ENCODE results near the gene VNN1.
"Not testable (repeated sequence)": the region's sequence is repeated elsewhere in the genome, so short reads cannot be mapped to it uniquely, and the experiment has no call there.

VNN1 gene

DNA sequence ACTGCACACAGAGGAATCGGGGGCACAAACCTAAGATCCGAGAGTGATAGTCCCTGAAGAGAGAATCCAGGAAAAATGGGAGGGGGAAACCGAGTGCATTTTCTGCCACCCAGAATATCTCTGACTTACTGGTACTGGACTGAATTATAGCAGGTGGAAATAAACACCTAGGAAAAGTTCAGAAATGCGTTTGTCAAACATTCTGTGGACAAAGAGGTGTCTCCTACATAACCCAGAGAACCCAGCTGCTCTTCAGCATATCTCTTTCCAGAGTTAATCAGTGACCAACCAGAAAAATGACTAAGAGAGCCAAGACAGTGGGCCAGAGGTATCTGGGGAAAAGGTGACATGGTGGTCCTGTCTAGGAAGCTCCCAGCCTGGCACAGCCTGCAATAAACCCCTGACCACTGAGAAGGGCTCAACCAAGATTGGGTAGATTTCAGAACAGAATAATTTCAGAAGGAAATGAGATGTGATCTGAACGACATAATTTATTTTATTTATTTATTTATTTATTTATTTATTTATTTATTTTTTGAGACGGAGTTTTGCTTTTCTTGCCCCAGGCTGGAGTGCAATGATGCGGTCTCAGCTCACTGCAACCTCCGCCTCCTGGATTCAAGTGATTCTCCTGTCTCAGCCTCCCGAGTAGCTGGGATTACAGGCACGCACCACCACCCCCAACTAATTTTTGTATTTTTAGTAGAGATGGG is 6.0 kb upstream of the VNN1 start:
- DNase-seq = no peak

DNA sequence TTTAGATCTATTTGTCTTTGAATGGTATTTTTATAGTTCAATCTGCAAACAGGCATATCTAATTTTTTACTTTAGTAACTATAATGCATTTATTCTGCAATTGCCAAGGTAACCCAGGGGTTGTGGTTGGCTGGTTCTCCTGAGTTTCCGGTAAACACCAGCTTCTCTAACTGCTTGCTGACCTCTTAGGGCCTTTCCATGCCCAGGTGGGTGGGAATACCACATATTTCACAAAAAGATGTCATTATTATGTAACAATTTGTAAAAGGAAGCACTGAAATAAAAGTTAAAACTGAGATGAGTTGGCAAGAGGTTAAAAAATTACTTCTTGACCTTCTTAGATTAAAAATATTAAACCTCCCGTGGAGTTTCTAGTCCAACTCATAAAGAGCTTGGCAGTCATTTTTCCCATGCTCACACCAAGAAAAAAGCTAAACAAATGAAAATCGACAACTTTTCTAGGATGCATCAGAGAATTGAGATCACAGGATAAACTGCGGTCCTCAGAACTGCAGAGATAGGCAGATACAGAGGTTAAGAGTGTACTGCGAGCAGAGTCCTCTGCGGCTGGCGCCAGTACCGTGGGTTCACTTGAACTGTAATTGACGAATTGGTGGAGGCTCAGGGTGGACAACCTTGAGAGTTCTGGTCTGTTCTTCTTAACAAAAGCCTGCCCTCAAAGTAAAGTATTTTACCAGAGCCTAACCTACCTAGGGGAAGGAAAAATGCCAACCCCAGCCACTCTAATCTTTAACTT is 2.2 kb upstream of the VNN1 start:
- DNase-seq = no peak

DNA sequence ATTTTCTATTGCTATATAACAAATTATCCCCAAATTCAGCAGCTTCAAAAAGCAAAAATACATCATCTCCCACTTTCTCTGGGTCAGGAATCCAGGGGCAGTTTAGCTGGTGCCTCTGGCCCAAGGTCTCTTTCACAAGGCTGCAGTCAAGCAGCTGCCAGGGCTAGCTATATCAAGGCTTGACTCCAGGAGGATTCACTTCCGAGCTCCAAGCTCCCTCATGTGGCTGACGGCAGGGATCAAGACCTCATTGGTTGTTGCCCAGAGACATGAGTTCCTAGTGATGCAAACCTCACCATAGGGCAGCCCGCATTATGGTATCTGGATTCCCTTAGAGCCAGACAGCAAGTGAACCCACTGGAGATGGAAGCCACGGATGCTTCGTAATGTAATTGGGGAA is 1.3 kb upstream of the VNN1 start:
- no peak for DNase-seq

DNA sequence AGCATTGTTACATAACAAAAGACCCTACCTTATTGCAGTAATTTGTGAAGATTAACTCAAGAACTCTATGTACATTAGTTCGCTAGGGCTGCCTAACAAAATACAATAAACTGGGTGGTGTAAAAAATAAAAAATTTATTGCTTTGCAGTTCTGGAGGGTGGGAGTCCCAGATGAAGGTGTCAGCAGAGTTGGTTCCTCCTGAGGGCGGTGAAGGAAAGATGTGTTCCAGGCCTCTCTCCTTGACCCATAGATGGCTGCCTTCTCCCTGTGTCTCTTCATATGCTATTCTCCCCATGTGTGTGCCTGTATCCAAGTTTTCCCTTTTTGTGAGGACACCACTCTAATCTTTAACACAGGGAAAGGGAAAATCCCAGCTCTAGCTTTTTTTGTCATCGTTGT is 305 bp upstream of the VNN1 start:
- no peak for DNase-seq

DNA sequence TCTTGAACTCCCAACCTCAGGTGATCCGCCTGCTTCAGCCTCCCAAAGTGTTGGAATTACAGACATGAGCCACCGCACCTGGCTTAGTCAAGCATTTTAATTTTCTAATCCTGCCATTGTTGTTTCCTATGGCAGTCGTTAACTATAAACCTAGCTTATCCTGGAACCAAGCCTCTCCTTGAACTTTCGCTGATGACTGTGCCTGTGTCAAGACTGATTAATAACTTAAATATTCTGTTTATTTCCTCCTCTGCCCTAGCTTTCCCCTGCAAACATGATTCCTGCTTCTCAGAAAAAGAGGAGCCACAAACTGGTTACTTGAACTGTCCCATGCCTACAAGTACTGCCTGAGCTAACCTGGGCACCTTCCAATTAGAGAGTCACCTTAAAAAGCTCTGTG is 1.5 kb downstream of the VNN1 start:
- DNase-seq = no peak

- no peak for DNase-seq
Observed at GRCh38 chr6:132708771-132709170, 5.1 kb downstream of the VNN1 start.

DNA sequence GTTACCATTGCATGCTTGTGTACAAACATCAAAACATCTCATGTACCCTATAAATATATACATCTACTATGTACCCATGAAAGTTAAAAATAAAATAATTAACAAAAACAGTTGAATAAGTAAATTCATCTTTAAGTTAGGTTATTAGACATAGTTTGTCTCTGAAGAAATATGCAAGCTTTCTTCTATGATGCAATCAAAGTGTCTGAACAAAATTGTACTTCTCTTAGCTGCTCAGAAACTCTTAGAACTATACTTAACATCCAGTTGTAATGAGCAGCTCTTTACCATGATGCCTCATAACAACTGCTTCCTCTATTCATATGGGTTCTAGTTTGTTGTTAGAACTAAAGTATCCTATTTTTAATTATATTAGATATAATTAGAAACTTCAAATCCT is 5.9 kb downstream of the VNN1 start:
- DNase-seq = no peak

- not testable (repeated sequence) for DNase-seq
Observed at GRCh38 chr6:132706756-132707155, 7.1 kb downstream of the VNN1 start.

GRCh38 chr6:132703936-132704335 is 9.9 kb downstream of the VNN1 start:
- no peak for DNase-seq

DNA sequence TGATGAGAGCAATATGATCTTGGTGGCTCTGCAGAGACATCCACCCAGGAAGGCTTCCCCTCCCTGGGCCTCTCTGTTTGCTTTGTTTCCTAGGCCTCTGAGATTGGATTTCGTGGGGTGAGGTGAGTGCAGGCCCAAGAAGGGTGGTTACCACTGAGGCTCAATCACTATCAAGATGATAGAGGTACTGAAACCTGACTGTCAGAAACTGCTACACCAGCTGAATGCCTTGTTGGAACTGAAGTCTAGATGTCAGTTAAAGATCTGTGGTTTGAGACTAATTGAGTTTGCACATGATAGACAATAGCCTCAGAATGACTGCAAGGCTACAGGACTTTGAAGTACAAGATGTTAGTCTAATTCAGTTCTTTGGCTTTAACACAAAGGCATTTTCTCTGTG is 15.2 kb downstream of the VNN1 start:
- no peak for DNase-seq

GRCh38 chr6:132695773-132696172 is 18.1 kb downstream of the VNN1 start:
- no peak for DNase-seq

- DNase-seq = no peak
Observed at GRCh38 chr6:132693478-132693877, 20.4 kb downstream of the VNN1 start.

DNA sequence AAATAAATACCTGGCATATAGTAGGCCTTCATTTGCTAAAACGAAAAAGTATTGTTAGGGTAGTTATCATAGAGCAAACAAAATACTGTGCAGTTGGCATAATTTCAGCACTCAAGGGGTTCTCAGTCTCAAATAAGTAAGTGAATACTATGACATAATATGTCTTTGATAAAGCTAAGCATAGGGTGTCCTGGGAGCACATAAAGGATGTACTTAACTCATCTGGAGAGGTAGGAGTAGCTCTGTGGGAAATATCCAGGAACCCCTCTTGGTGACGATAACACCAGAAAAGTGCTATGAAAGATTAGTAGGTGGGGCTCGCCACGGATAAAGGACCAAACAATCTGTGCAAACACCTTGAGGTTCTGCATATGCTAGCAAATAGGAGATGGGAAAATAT is 23.2 kb downstream of the VNN1 start:
- no peak for DNase-seq

DNA sequence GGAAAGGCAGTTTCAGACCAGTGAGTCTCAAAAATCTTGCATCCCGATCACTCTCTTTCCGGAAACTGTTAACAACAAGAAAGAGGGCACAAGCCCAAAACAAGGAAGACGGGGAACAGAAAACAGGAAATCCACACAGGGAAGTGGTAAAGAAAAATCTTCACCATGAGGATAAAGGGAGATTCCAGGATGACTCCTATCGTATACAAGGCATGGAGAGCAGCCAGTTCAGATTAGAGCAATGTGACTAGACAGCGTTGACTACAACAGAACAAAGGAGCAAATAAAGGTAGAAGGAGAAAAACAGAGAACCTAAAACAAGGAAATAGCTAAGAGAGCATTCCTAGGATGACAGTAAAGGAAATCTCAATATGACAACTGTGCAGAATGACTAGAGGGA is 26.5 kb downstream of the VNN1 start:
- no peak for DNase-seq

DNA sequence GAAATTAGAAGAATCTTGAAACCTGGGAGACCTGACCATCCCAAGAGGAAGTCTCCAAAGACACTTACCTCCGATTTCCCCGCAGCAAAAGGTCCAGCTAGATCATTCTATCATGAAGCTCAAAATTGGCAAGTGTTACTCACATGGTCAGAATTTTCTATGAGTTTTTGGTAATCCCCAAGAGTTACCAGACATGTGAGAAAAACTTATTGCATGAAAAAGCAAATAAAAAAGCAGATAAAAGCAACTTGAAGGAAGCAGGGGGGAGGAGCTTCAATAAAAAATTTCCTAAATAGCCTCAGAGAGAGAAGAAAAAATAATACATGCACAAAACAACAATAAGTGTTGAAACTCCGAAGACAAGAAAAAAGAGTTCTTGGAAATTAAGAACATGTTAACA is 27.3 kb downstream of the VNN1 start:
- no peak for DNase-seq

- no peak for DNase-seq
Observed at GRCh38 chr6:132685009-132685408, 28.8 kb downstream of the VNN1 start.

- no peak for DNase-seq
Observed at GRCh38 chr6:132684272-132684671, 29.6 kb downstream of the VNN1 start.

GRCh38 chr6:132683543-132683942 is 30.3 kb downstream of the VNN1 start:
- no peak for DNase-seq

DNA sequence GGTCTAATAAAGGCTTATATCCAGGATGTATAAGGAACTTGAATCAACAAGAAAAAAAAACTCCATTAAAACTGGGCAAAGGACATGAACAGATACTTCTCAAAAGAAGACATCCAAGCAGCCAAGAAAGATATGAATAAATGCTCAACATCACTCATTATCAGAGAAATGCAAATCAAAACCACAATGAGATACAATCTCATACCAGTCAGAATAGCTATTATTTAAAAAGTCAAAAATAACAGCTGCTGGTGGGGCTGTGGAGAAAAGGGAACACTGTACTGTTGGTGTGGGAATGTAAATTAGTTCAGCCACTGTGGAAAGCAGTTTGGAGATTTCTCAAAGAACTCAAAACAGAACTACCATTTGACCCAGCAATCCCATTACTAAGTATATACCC is 34.8 kb downstream of the VNN1 start:
- DNase-seq = not testable (repeated sequence)

DNA sequence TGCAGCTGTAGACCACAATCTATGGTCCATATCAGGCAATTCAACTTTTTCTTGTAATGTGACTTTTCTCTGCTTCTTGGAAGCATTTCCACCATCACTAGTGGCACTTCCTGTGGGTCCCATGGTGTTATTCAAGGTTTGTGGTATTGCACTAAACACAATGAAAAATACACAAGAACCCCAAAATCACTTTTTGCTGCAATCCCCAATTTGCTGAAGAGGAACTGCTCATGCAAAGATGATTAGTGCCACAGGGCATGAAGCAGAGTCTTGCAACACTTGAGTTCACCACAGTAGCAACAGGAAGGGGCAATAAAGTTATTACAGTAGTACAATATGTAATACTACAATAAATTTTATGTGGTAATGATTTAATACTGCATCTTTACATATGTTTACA is 38.1 kb downstream of the VNN1 start:
- DNase-seq = no peak

DNA sequence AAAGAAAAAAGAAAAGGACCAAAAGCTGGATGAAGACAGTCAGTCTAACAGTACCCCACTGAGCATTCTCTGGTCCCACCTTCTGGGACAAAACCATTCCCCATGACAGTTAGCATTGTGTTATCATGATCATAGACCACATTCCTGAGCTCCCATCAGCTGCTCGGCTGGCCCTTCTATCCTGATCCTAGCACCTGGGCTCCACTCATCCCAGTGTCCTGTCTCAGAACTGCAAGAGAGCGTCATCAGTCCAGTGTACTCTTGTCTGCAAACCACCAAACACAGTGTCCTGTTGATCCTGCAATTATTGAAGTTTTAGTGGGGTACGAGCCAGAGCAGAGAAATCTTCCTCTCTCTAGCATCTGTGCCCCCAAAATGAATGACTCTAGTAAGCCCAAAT is 38.9 kb downstream of the VNN1 start:
- no peak for DNase-seq

DNA sequence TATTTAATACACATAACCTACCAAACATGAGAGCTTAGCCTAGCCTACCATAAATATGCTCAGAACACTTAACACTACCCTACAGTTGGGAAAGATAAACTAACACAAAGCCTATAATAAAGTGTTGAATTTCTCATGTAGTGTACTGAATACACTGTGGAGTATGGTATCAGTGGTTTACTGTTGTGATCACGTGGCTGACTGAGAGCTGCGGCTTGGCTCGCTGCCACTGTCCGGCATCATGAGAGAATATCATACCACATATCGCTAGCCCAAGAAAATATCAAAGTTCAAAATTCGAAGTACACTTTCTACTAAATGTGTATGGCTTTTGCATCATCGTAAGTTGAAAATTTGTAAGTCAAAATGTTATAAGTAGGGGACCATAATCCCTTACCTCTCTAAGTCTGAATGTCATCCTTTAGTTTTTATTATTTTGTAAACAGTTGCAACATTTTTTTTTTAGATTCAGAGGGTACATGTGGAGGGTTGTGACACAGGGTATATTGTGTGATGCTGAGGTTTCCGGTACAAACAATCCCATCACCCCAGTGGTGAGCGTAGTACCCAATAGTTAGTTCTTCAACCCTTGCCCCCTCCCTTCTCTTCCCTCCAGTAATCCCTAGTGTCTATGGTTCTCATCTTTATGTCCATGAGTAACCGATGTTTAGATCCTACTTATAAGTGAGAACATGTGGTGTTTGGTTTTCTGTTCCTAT is 40.3 kb downstream of the VNN1 start:
- DNase-seq = peak; percentile 6

GRCh38 chr6:132671295-132671694 is 42.6 kb downstream of the VNN1 start:
- no peak for DNase-seq

- peak; percentile 2 for DNase-seq
Observed at GRCh38 chr6:132669690-132670291, 44.1 kb downstream of the VNN1 start.

All from NCI-H2029 treated with DMSO at 0.1 percent for 48 hours (cell line).